ENCODE results near the gene CAMK1D. TPM values are rescaled to one million over a fixed set of nuclear protein-coding genes. Genes with fewer than 3 reads are reported as not detected.

Gene CAMK1D
- total RNA-seq, 1 donor from 2014 or later: 7.6 TPM

DNA sequence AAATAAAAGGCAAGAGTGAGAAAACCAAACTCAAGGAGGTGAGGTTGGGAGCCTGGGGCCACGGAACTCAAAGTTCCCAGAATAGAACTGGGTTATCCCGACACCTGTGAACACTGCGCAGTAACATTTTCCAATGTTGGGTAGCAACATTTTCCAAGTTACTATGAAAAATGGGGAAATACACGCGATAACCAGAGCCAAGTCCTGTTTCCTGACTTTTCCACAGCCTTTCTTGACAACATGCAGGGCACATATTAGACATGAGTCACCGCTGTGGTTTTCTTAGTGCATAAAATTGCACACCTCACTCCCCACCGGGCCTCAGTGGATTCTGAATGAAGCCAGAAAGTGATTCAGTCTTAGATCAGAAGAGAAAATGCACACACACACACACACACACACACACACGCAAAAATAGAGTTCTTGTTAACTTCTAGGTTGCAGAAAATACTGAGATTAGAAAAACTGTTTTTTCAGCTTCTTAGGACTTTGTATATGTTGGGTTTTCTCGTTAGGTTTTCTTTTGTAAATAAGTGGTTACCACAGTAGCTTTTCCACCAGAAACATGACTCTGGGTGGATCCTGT is 70.0 kb downstream of the CAMK1D start:
- no peak overlapping the region for H3K4me3 Mint-ChIP-seq
- H3K4me1 Mint-ChIP-seq: peaks cover 6% of the 10 kb centered on the region
- no peaks in the 10 kb centered on the region for H3K9me3 Mint-ChIP-seq
- DNase-seq (ENCODE audit: low spot score in 2 of 2, unreplicated experiment in 2 of 2): no peak
- TF ChIP-seq CTCF (IDR thresholded peaks at IDR 0.05; ENCODE audit: unreplicated experiment): no peak
- no peak overlapping the region for H3K27ac Mint-ChIP-seq
- H3K27me3 Mint-ChIP-seq (ENCODE audit: low read depth): no peaks in the 10 kb centered on the region
- no peaks in the 10 kb centered on the region for H3K36me3 Mint-ChIP-seq

GRCh38 chr10:12420530-12421120 is 71.3 kb downstream of the CAMK1D start:
- H3K36me3 Mint-ChIP-seq: no peaks in the 10 kb centered on the region
- no peaks in the 10 kb centered on the region for H3K4me1 Mint-ChIP-seq
- H3K27me3 Mint-ChIP-seq (ENCODE audit: low read depth): no peaks in the 10 kb centered on the region
- no peak for DNase-seq (ENCODE audit: low spot score in 2 of 2, unreplicated experiment in 2 of 2)
- no peaks in the 10 kb centered on the region for H3K9me3 Mint-ChIP-seq
- H3K27ac Mint-ChIP-seq: no peak overlapping the region
- H3K4me3 Mint-ChIP-seq: no peak overlapping the region
- TF ChIP-seq CTCF (IDR thresholded peaks at IDR 0.05; ENCODE audit: unreplicated experiment): no peak

- no peak overlapping the region for H3K4me3 Mint-ChIP-seq
- DNase-seq (ENCODE audit: low spot score in 2 of 2, unreplicated experiment in 2 of 2): no peak
- TF ChIP-seq CTCF (IDR thresholded peaks at IDR 0.05; ENCODE audit: unreplicated experiment): no peak
- H3K4me1 Mint-ChIP-seq: no peaks in the 10 kb centered on the region
- H3K36me3 Mint-ChIP-seq: no peaks in the 10 kb centered on the region
- no peak overlapping the region for H3K27ac Mint-ChIP-seq
- no peaks in the 10 kb centered on the region for H3K9me3 Mint-ChIP-seq
- no peaks in the 10 kb centered on the region for H3K27me3 Mint-ChIP-seq (ENCODE audit: low read depth)
Measured at GRCh38 chr10:12422189-12422588, 72.8 kb downstream of the CAMK1D start.

GRCh38 chr10:12423896-12424295 is 74.5 kb downstream of the CAMK1D start:
- Mint-ChIP-seq H3K4me1 (no peaks in the 10 kb centered on the region), H3K27me3 (ENCODE audit: low read depth) (no peaks in the 10 kb centered on the region), H3K4me3 (no peak overlapping the region), H3K27ac (no peak overlapping the region), H3K36me3 (no peaks in the 10 kb centered on the region), H3K9me3 (no peaks in the 10 kb centered on the region)
- DNase-seq (ENCODE audit: low spot score in 2 of 2, unreplicated experiment in 2 of 2): no peak
- no peak for TF ChIP-seq CTCF (IDR thresholded peaks at IDR 0.05; ENCODE audit: unreplicated experiment)

DNA sequence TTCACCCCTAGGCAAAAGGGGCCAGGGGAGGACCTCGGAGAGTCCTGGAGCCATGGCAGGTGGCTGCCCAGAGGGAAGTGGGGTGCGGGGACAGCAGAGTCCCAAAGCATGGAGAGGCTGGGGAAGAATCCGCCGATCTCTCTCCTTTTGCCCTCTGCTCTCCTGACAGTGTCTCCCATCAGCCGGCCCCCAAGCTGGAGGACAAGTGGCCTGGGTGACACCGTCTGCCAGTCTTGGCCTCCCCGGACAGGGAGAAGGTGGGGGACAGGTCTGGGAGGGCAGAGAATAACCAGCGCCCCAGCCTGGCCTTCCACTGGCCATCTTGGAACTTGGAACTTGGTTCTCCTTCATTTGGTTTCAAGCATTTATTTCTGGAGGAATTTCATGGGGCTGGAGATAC is 77.9 kb downstream of the CAMK1D start:
- H3K27me3 Mint-ChIP-seq (ENCODE audit: low read depth): peaks cover 23% of the 10 kb centered on the region
- DNase-seq (ENCODE audit: low spot score in 2 of 2, unreplicated experiment in 2 of 2): no peak
- H3K36me3 Mint-ChIP-seq: no peaks in the 10 kb centered on the region
- no peaks in the 10 kb centered on the region for H3K9me3 Mint-ChIP-seq
- H3K27ac Mint-ChIP-seq: no peak overlapping the region
- no peak overlapping the region for H3K4me3 Mint-ChIP-seq
- TF ChIP-seq CTCF (IDR thresholded peaks at IDR 0.05; ENCODE audit: unreplicated experiment): no peak
- H3K4me1 Mint-ChIP-seq: peaks cover 2% of the 10 kb centered on the region

Data from mesothelial cell of epicardium (in vitro differentiated cells).